Smooth muscle cell of the brain vasculature (primary cell): Measurements from ENCODE around the gene PAOX.

Experiments
- DNase-seq: peaks from one replicate; pipeline ENCODE4 v3.0.0-alpha.2; 2012; ENCODE audit warnings: low read depth, low spot score

The PAOX gene

DNA sequence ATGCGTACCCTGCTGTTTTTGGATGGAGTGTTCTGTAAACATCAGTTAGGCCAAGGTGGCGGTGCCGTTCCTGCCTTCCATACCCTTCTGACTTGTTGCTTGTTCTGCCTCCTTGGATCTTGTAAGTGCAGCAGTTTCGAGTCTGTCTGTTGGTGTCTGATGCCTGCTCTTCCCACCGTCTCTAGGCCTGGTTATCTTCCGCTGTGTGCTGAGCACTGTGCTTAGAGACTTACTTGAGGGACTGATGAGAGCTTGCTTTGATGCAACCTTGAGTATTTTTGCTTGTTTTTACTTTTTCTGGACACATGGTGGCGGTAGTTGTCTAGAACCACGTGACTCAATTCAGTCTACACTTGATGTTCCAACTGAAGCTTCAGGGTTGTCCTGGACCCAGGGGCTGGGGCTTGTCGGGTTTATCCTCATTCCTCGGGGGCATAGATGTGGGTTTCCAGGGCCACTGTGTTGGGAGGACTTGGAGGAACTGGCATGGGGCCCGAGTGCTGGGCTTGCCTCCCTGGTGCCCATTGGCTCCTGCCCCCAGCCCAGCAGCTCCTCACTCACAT, 59.7 kb downstream of the PAOX start:
- DNase-seq: no peak

DNA sequence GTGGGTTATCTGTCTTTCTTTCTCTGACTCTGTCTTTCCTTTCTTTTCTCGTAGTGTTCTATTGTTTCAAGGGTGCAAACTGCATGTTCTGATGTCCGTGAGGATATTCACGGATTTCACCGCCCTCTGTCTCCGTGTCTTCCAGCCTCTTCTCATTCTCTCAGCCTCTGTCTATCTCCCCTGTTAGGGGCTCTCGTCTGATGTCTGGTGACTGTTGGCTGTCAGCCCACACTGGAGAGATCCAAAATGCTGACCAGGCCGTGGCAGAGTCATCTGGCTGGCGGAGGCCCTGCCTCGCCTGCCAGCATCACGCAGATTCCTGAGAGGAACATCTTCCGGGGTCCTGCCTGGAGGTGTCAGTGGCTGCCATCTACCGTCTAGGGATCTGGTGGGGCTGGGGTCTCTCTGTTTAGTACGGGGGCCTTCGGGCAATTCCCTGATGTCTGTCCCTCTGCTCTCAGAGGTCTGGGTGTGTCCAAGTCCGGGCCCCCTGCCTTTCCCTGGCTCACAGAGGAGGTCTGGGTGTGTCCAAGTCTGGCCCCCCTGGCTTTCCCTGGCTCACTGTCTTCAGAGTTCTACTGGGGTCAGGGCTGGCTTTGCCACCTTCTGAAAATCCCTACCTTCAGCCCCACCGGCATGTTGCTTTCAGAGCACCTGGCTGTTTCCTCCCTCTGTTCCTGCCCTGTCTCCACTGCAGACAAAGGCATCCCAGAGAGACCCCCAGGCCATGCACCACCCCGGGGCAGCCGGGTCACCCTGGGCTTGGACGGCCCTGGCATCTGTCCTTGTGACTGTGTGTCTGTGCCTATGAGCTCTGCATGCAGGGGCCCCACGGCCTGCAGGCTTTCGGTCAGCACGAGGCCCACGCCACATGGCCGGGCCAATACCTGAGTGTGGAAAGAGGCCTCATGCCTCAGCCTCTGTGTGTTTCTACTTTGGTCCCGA, 60.7 kb downstream of the PAOX start:
- no peak for DNase-seq

DNA sequence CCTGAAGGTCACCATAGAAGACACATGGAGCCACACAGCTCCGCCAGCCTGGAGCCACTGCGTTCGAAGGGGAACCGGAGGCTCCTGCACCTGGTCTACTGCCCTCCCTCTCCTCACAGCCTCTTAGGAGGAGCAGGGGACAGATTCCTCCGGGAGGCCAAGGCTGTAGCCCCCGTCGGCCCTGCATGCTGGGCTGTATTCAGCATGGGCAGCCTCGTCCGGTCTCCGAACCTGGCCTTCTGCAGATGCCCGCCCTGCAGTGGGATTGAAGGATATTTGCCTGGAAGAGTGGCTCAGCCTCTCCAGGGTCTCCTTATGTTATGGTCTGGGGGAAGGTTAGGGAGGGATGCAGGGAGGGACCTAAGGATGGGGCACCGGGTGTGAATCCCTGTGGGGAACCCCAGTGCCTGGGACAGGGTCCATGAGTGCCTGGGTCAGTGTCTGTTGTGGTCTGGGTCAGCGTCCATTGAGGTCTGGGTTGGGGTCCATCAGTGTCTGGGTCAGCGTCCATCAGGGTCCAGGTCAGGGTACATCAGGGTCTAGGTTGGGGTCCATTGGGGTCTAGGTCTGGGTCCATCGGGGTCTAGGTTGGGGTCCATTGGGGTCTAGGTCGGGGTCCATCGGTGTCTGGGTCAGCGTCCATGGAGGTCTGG, 61.7 kb downstream of the PAOX start:
- DNase-seq: no peak
